Measurements from ENCODE around the gene VAMP3. TPM values are rescaled to one million over a fixed set of nuclear protein-coding genes. Genes with fewer than 3 reads are reported as not detected.

VAMP3 gene
- total RNA-seq, 2 donors from 2014 or later: 84.3 to 97.9 TPM

GRCh38 chr1:7753641-7754040, 17.5 kb upstream of the VAMP3 start:
- TF ChIP-seq CTCF (IDR thresholded peaks at IDR 0.05): no peak

DNA sequence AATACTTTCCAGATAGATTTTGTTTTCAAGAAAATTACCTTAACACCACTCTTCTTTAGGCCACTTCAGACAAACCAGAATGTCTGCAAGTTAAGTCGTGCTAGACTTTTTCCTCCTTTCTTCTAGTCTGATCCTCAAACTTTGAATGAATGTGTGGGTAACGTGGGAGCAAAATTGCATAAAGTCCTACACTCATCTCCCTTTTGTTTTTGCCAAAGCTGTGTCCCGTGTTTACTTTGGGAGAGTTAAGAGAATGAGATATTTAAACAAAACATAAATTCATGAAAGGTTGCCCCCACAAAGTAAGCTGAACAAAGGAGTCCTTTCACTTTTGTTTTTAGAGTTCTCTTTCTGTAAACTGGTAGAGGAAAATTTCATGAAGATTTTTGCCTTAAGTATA, 16.9 kb upstream of the VAMP3 start:
- Histone ChIP-seq H3K4me1 (peaks cover 0 to 4% of the 10 kb centered on the region in 2 donors), H3K27me3 (no peaks in the 10 kb centered on the region), H3K4me3 (no peak overlapping the region), H3K36me3 (no peaks in the 10 kb centered on the region), H3K9me3 (no peaks in the 10 kb centered on the region), H3K27ac (no peak overlapping the region)
- no peak for TF ChIP-seq CTCF (IDR thresholded peaks at IDR 0.05)
- DNase-seq (ENCODE audit: low spot score): no peak

More at GRCh38 chr1:7753641-7754040, 17.5 kb upstream of the VAMP3 start:
- Histone ChIP-seq H3K36me3 (no peaks in the 10 kb centered on the region), H3K4me3 (no peak overlapping the region), H3K9me3 (no peaks in the 10 kb centered on the region), H3K27me3 (no peaks in the 10 kb centered on the region), H3K27ac (no peak overlapping the region), H3K4me1 (peaks cover 0 to 4% of the 10 kb centered on the region in 2 donors)
- no peak for DNase-seq (ENCODE audit: low spot score)

- no peaks in the 10 kb centered on the region for H3K36me3 ChIP-seq
- no peak overlapping the region for H3K27ac ChIP-seq
- H3K4me3 ChIP-seq: no peak overlapping the region
- H3K9me3 ChIP-seq: no peaks in the 10 kb centered on the region
- H3K4me1 ChIP-seq: peaks cover 0 to 4% of the 10 kb centered on the region in 2 donors
- no peak for TF ChIP-seq CTCF (IDR thresholded peaks at IDR 0.05)
- DNase-seq (ENCODE audit: low spot score): no peak
- H3K27me3 ChIP-seq: no peaks in the 10 kb centered on the region
Observed at GRCh38 chr1:7755448-7755847, 15.6 kb upstream of the VAMP3 start.

DNA sequence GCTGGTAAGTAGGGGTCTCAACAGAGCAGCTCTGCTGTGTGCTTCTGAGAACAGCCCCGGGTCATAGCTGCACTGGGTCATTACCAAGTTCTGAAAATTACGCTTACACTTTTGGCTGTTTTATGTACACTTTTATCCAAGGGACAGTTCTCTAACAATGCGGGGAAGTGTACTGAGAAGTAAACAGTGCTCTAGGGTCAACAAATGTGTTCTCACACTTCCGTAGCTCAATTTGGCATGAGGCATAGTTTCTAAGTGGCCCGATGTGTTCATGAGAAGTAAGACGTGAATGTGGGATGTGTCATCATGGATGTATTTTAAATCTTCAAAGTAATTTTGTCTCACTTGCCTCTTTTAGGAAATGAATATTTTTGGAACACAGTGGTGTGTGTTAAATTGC, 10.9 kb upstream of the VAMP3 start:
- DNase-seq (ENCODE audit: low spot score): no peak
- peak overlapping the region in 1 of 2 donors; percentile 62 for H3K27ac ChIP-seq

DNA sequence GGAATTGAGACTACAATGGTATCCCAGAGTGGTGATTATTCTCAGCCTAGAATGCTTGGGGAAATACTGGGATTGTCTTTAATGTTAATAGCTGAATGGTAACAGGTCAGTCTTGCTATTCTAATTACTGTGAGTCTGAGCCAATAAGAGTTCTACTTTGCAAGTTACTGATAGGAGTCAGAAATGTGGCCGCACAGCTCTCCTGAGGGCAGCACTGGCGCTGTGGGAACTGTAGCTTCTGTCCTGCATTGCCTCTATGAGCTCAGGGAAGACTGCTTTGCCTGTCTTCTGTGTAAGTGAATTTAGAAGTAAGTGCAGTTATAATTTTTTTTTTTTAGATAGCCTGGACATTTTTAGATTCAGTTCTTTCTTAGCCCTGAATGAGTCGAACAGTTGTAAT, 10.0 kb upstream of the VAMP3 start:
- H3K4me3 ChIP-seq: no peak overlapping the region
- no peaks in the 10 kb centered on the region for H3K36me3 ChIP-seq
- no peaks in the 10 kb centered on the region for H3K9me3 ChIP-seq
- DNase-seq (ENCODE audit: low spot score): no peak
- TF ChIP-seq CTCF (IDR thresholded peaks at IDR 0.05): no peak
- peaks cover 0 to 9% of the 10 kb centered on the region in 2 donors for H3K4me1 ChIP-seq
- H3K27ac ChIP-seq: peak overlapping the region in 1 of 2 donors; percentile 62
- no peaks in the 10 kb centered on the region for H3K27me3 ChIP-seq

More for the DNA sequence above, 10.9 kb upstream of the VAMP3 start:
- peaks cover 0 to 9% of the 10 kb centered on the region in 2 donors for H3K4me1 ChIP-seq
- no peaks in the 10 kb centered on the region for H3K9me3 ChIP-seq
- no peaks in the 10 kb centered on the region for H3K27me3 ChIP-seq
- H3K36me3 ChIP-seq: no peaks in the 10 kb centered on the region
- H3K4me3 ChIP-seq: no peak overlapping the region
- no peak for TF ChIP-seq CTCF (IDR thresholded peaks at IDR 0.05)

DNA sequence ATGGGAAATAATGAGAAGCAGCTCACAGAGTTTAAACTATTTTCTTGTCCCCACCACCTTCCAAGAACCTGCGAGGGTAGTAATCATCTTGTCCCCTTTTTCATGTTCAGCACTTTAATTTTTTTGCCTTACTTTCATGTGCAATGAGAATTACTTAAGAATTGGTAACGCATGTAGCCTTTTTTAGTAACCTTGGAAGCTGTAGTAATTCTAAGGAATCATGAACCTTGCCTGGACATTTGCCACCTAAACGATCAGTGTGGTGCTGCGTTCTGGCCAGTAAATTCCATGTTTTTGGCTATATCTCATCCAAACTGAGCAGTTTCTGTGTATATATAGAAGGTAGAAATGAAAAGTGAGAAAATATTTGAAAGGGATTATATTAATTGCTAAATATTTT, 3.9 kb upstream of the VAMP3 start:
- no peak for TF ChIP-seq CTCF (IDR thresholded peaks at IDR 0.05)
- no peak overlapping the region for H3K4me3 ChIP-seq
- H3K4me1 ChIP-seq: peaks cover 0 to 6% of the 10 kb centered on the region in 2 donors
- no peaks in the 10 kb centered on the region for H3K27me3 ChIP-seq
- DNase-seq (ENCODE audit: low spot score): no peak
- no peaks in the 10 kb centered on the region for H3K9me3 ChIP-seq
- no peaks in the 10 kb centered on the region for H3K36me3 ChIP-seq
- no peak overlapping the region for H3K27ac ChIP-seq

All from right atrium auricular region (tissue), 2 donors.